HEK293 (cell line): ENCODE data around the gene ATRNL1.

ENCODE experiments used
- CTCF ChIA-PET: fragments of 350-600 bp; formaldehyde crosslinking; extraction: SDS; loops from one replicate; lab custom pipeline; 2021; ENCODE audit warnings: antibody characterized with exemption; lab: Yijun Ruan, JAX
- POLR2A ChIA-PET: fragments of 300-600 bp; formaldehyde crosslinking; extraction: SDS; loops from one replicate; lab custom pipeline; 2020; ENCODE audit warnings: antibody characterized with exemption, inconsistent platforms; lab: Yijun Ruan, JAX
- H3K27ac ChIP-seq: fragments of 200-500 bp; sonication (Bioruptor generic); 2 replicates; pipeline ENCODE4 v1.5.1; 2014; ENCODE audit warnings: low read depth, low read length, control low read depth, inconsistent platforms; ENCODE audit errors: extremely low read depth
- H3K36me3 ChIP-seq, 2 experiments: fragments of 200-500 bp in 1 of 2; sonication (Bioruptor generic) in 1 of 2; 1 replicate in 1 of 2; 2 replicates in 1 of 2; pipeline ENCODE4 v1.5.1; 2014 to 2017; ENCODE audit warnings: inconsistent platforms in 2 of 2, low read length in 2 of 2; ENCODE audit not compliant: control insufficient read depth in 2 of 2, insufficient read depth in 1 of 2
- H3K4me1 ChIP-seq: fragments of 200-500 bp; sonication (Bioruptor generic); 2 replicates; pipeline ENCODE4 v1.5.1; 2014; ENCODE audit warnings: mild to moderate bottlenecking, low read length, inconsistent platforms; ENCODE audit not compliant: control insufficient read depth, insufficient read depth
- H3K4me3 ChIP-seq: 2 replicates; pipeline ENCODE4 v1.5.1; 2011; ENCODE audit warnings: low read depth, mild to moderate bottlenecking, control low read depth, low read length, moderate library complexity
- H3K9me3 ChIP-seq: fragments of 200-500 bp; sonication (Bioruptor generic); 2 replicates; pipeline ENCODE4 v1.5.1; 2014; ENCODE audit warnings: low read depth, low read length, inconsistent platforms; ENCODE audit not compliant: control insufficient read depth, insufficient read depth
- MEIS1 ChIP-seq: sonication (generic); formaldehyde crosslinking; IDR thresholded peaks from 2 replicates; pipeline ENCODE4 v1.8.1; 2022; ENCODE audit warnings: missing genetic modification reagents, mild to moderate bottlenecking, borderline replicate concordance
- MYNN ChIP-seq: fragments of 450-650 bp; formaldehyde crosslinking; IDR thresholded peaks from 2 replicates; pipeline ENCODE4 v1.5.1; 2016; ENCODE audit warnings: missing biosample characterization, missing genetic modification characterization, borderline replicate concordance
- PRDM10 ChIP-seq: fragments of 450-650 bp; formaldehyde crosslinking; IDR thresholded peaks from 2 replicates; pipeline ENCODE4 v1.5.1; 2016; ENCODE audit warnings: missing biosample characterization, missing genetic modification characterization
- SALL2 ChIP-seq: fragments of 450-650 bp; formaldehyde crosslinking; IDR thresholded peaks from 2 replicates; pipeline ENCODE4 v1.5.0; 2017; ENCODE audit warnings: missing biosample characterization, mild to moderate bottlenecking, missing genetic modification characterization, borderline replicate concordance
- ZNF132 ChIP-seq: fragments of 450-650 bp; formaldehyde crosslinking; IDR thresholded peaks from 2 replicates; pipeline ENCODE4 v1.5.1; 2017; ENCODE audit warnings: missing biosample characterization, missing genetic modification characterization, borderline replicate concordance
- ZNF221 ChIP-seq: fragments of 450-650 bp; formaldehyde crosslinking; IDR thresholded peaks from 2 replicates; pipeline ENCODE4 v1.5.1; 2017; ENCODE audit warnings: missing biosample characterization, missing genetic modification characterization, borderline replicate concordance
- ZNF398 ChIP-seq: fragments of 450-650 bp; formaldehyde crosslinking; IDR thresholded peaks from 2 replicates; pipeline ENCODE4 v1.5.1; 2017; ENCODE audit warnings: missing biosample characterization, missing genetic modification characterization
- ZNF433 ChIP-seq: fragments of 450-650 bp; formaldehyde crosslinking; IDR thresholded peaks from 2 replicates; pipeline ENCODE4 v1.5.1; 2016; ENCODE audit warnings: missing biosample characterization, missing genetic modification characterization, low read depth
- ZNF514 ChIP-seq: fragments of 450-650 bp; formaldehyde crosslinking; IDR thresholded peaks from 2 replicates; pipeline ENCODE4 v1.5.1; 2016; ENCODE audit warnings: missing biosample characterization, missing genetic modification characterization
- ZNF544 ChIP-seq: fragments of 450-650 bp; formaldehyde crosslinking; IDR thresholded peaks from 2 replicates; pipeline ENCODE4 v1.5.0; 2017; ENCODE audit warnings: missing biosample characterization, missing genetic modification characterization
- ZNF645 ChIP-seq: fragments of 450-650 bp; formaldehyde crosslinking; IDR thresholded peaks from 2 replicates; pipeline ENCODE4; 2016; ENCODE audit warnings: missing biosample characterization, missing genetic modification characterization
- ZSCAN18 ChIP-seq: fragments of 450-650 bp; formaldehyde crosslinking; IDR thresholded peaks from 2 replicates; pipeline ENCODE4 v1.5.1; 2016; ENCODE audit warnings: missing biosample characterization, missing genetic modification characterization
- ZSCAN30 ChIP-seq: fragments of 450-650 bp; IDR thresholded peaks from 2 replicates; pipeline ENCODE4 v1.5.1; 2018; ENCODE audit warnings: missing biosample characterization, mild to moderate bottlenecking, missing genetic modification characterization, moderate library complexity

The ATRNL1 gene

GRCh38 chr10:115050375-115051010 lies 42.7 kb upstream of the ATRNL1 start (continued):
- no peak for TF ChIP-seq ZNF132 (tag by site-specific recombination)
- TF ChIP-seq ZNF221 (tag by site-specific recombination), result no peak
- no peak for TF ChIP-seq MEIS1 (CRISPR knock-in tag)
- TF ChIP-seq ZNF433 (tag by site-specific recombination), result no peak
- TF ChIP-seq ZNF398 (tag by site-specific recombination), result no peak
- TF ChIP-seq SALL2, result no peak
- no peak for TF ChIP-seq MYNN (tag by site-specific recombination)

- Histone ChIP-seq H3K4me1 (no peaks in the 10 kb centered on the region), H3K27ac (no peak overlapping the region), H3K9me3 (no peaks in the 10 kb centered on the region), H3K36me3 (no peaks in the 10 kb centered on the region), H3K4me3 (no peak overlapping the region)
- TF ChIP-seq ZNF514 (tag by site-specific recombination) (no peak), ZSCAN18 (tag by site-specific recombination) (no peak), ZNF544 (tag by site-specific recombination) (no peak), MYNN (tag by site-specific recombination) (no peak), ZNF645 (no peak)
- POLR2A ChIA-PET, result no interaction called here
- CTCF ChIA-PET, result no interaction called here
Observed at GRCh38 chr10:115051216-115051615, 41.9 kb upstream of the ATRNL1 start.

- Histone ChIP-seq H3K4me3 (no peak overlapping the region), H3K9me3 (no peaks in the 10 kb centered on the region), H3K27ac (no peak overlapping the region)
- TF ChIP-seq PRDM10 (tag by site-specific recombination) (peak; percentile 32), ZSCAN30 (tag by site-specific recombination) (no peak)
- TF ChIP-seq, all 188 proteins: peak for 1
- H3K4me1 ChIP-seq, result no peaks in the 10 kb centered on the region
- ChIA-PET CTCF (no interaction called here), POLR2A (no interaction called here)
- H3K36me3 ChIP-seq, result no peaks in the 10 kb centered on the region
Observed at GRCh38 chr10:115052226-115052625, 40.9 kb upstream of the ATRNL1 start.
